IMR-90 (cell line): ENCODE measurements around the gene RBFOX2. TPM values are rescaled to one million over a fixed set of nuclear protein-coding genes. Genes with fewer than 3 reads are reported as not detected.

Source experiments
- ATAC-seq: fragments of 200-7000 bp; cut with Tn5 transposase; 2 replicates; pipeline ENCODE4 v1.9.1; 2020; ENCODE audit warnings: low read depth, mild to moderate bottlenecking, moderate library complexity
- BruUV-seq: library from RNA; stranded (reverse); fragments of 400-500 nt; replicated peaks from 2 replicates; lab custom pipeline; 2021; lab: Mats Ljungman, UMichigan
- CTCF ChIA-PET: fragments of 300-600 bp; formaldehyde crosslinking; extraction: SDS; loops from one replicate; lab custom pipeline; 2021; ENCODE audit warnings: antibody characterized with exemption; lab: Yijun Ruan, JAX
- POLR2A ChIA-PET: fragments of 300-600 bp; sonication (Branson Sonifier 250); formaldehyde crosslinking; loops from one replicate; lab custom pipeline; 2022; ENCODE audit warnings: antibody characterized with exemption; ENCODE audit not compliant: unreplicated experiment; lab: Charles Lee
- DNase-seq: peaks from one replicate; pipeline ENCODE4 v3.0.0; 2013
- H2AFZ ChIP-seq: replicated peaks from 2 replicates; pipeline ENCODE3; 2013; ENCODE audit warnings: low read length, mild to moderate bottlenecking; ENCODE audit not compliant: poor library complexity
- H2AK5ac ChIP-seq: 2 replicates; pipeline ENCODE4 v1.6.1; 2013; ENCODE audit warnings: low read depth, low read length, inconsistent platforms
- H2AK9ac ChIP-seq: replicated peaks from 2 replicates; pipeline ENCODE3; 2013; ENCODE audit warnings: mild to moderate bottlenecking, low read depth, low read length, moderate library complexity; ENCODE audit not compliant: poor library complexity
- H2BK120ac ChIP-seq: 2 replicates; pipeline ENCODE4 v1.6.1; 2013; ENCODE audit warnings: low read depth, low read length, inconsistent platforms
- H2BK15ac ChIP-seq: 3 replicates; pipeline ENCODE4 v1.6.1; 2013; ENCODE audit warnings: low read depth, low read length, inconsistent platforms
- H2BK20ac ChIP-seq: 2 replicates; pipeline ENCODE4 v1.6.1; 2013; ENCODE audit warnings: low read depth, mild to moderate bottlenecking, inconsistent platforms, low read length, moderate library complexity
- H2BK5ac ChIP-seq: 2 replicates; pipeline ENCODE4 v1.6.1; 2013; ENCODE audit warnings: mild to moderate bottlenecking, low read depth, low read length, inconsistent platforms; ENCODE audit not compliant: poor library complexity, severe bottlenecking
- H3K14ac ChIP-seq: replicated peaks from 2 replicates; pipeline ENCODE4 v1.6.1; 2013; ENCODE audit warnings: low read depth, low read length, inconsistent platforms
- H3K18ac ChIP-seq: 2 replicates; pipeline ENCODE4 v1.6.1; 2013; ENCODE audit warnings: low read depth, low read length, control low read depth
- H3K23ac ChIP-seq: 2 replicates; pipeline ENCODE4 v1.6.1; 2013; ENCODE audit warnings: low read depth, low read length, inconsistent platforms
- H3K27ac ChIP-seq: 2 replicates; pipeline ENCODE4 v1.5.1; 2013; ENCODE audit warnings: mild to moderate bottlenecking, control low read depth, low read length; ENCODE audit not compliant: insufficient read depth
- H3K27me3 ChIP-seq: 2 replicates; pipeline ENCODE4 v1.6.1; 2013; ENCODE audit warnings: low read length; ENCODE audit not compliant: control insufficient read depth, insufficient read depth
- H3K36me3 ChIP-seq: 2 replicates; pipeline ENCODE4 v1.6.1; 2013; ENCODE audit warnings: low read length, mixed read lengths; ENCODE audit not compliant: control insufficient read depth, insufficient read depth
- H3K4ac ChIP-seq: 2 replicates; pipeline ENCODE4 v1.6.1; 2013; ENCODE audit warnings: low read depth, low read length, inconsistent platforms
- H3K4me1 ChIP-seq: 2 replicates; pipeline ENCODE4 v1.6.1; 2013; ENCODE audit warnings: low read length, mixed read lengths; ENCODE audit not compliant: control insufficient read depth, insufficient read depth
- H3K4me2 ChIP-seq: 2 replicates; pipeline ENCODE4 v1.6.1; 2013; ENCODE audit warnings: low read depth, mild to moderate bottlenecking, control low read depth, low read length, moderate library complexity
- H3K4me3 ChIP-seq: 2 replicates; pipeline ENCODE4 v1.5.1; 2013; ENCODE audit warnings: low read depth, mild to moderate bottlenecking, control low read depth, low read length, moderate library complexity; ENCODE audit not compliant: insufficient read depth
- H3K56ac ChIP-seq: 2 replicates; pipeline ENCODE4 v1.6.1; 2013; ENCODE audit warnings: low read length, inconsistent platforms; ENCODE audit not compliant: insufficient read depth; ENCODE audit errors: extremely low read depth
- H3K79me1 ChIP-seq, 2 experiments: 2 replicates each; pipeline ENCODE4 v1.6.1; 2013; ENCODE audit warnings: low read length in 2 of 2, inconsistent platforms in 1 of 2, low read depth in 1 of 2
- H3K9ac ChIP-seq: 2 replicates; pipeline ENCODE4 v1.6.1; 2013; ENCODE audit warnings: low read depth, low read length, control low read depth
- H3K9me1 ChIP-seq: 2 replicates; pipeline ENCODE4 v1.6.1; 2013; ENCODE audit warnings: low read length, inconsistent platforms; ENCODE audit not compliant: insufficient read depth
- H3K9me3 ChIP-seq: 2 replicates; pipeline ENCODE4 v1.6.1; 2013; ENCODE audit warnings: low read length; ENCODE audit not compliant: control insufficient read depth, insufficient read depth
- H4K20me1 ChIP-seq: 2 replicates; pipeline ENCODE4 v1.6.1; 2013; ENCODE audit warnings: low read length, inconsistent platforms; ENCODE audit not compliant: insufficient read depth
- H4K5ac ChIP-seq: 2 replicates; pipeline ENCODE4 v1.6.1; 2013; ENCODE audit warnings: mild to moderate bottlenecking, low read depth, low read length, control low read depth
- H4K8ac ChIP-seq, 2 experiments: 2 replicates each; pipeline ENCODE4 v1.6.1; 2013; ENCODE audit warnings: low read depth in 2 of 2, low read length in 2 of 2, control low read depth in 1 of 2, inconsistent platforms in 1 of 2
- H4K91ac ChIP-seq: 2 replicates; pipeline ENCODE4 v1.6.1; 2013; ENCODE audit warnings: low read depth, low read length, inconsistent platforms; ENCODE audit not compliant: insufficient read depth
- BHLHE40 ChIP-seq: fragments of 150-350 bp; IDR thresholded peaks from 2 replicates; pipeline ENCODE4 v1.6.1; 2016; ENCODE audit warnings: mild to moderate bottlenecking, low read depth, low read length
- MAFK ChIP-seq: IDR thresholded peaks from 2 replicates; pipeline ENCODE4 v1.6.1; 2012; ENCODE audit warnings: low read depth, low read length, improper control_type of control experiment
- MAZ ChIP-seq: IDR thresholded peaks from 2 replicates; pipeline ENCODE4 v1.6.1; 2012; ENCODE audit warnings: low read depth, mild to moderate bottlenecking, low read length, improper control_type of control experiment, moderate library complexity, borderline replicate concordance
- NFE2L2 ChIP-seq: fragments of 150-350 bp; IDR thresholded peaks from 2 replicates; pipeline ENCODE4 v1.6.1; 2016; ENCODE audit warnings: low read depth, mild to moderate bottlenecking, low read length
- RAD21 ChIP-seq: IDR thresholded peaks from 2 replicates; pipeline ENCODE4 v1.6.1; 2012; ENCODE audit warnings: low read length, improper control_type of control experiment
- RCOR1 ChIP-seq: IDR thresholded peaks from 2 replicates; pipeline ENCODE4 v1.6.1; 2012; ENCODE audit warnings: mild to moderate bottlenecking, low read length, improper control_type of control experiment; ENCODE audit not compliant: insufficient replicate concordance
- RFX5 ChIP-seq: IDR thresholded peaks from 2 replicates; pipeline ENCODE4 v1.8.0; 2012; ENCODE audit warnings: low read depth, mild to moderate bottlenecking, low read length, moderate library complexity
- SMC3 ChIP-seq: fragments of 150-350 bp; IDR thresholded peaks from 2 replicates; pipeline ENCODE4 v1.6.1; 2016; ENCODE audit warnings: low read depth, mild to moderate bottlenecking, antibody characterized with exemption, low read length, moderate library complexity
- WGBS, 2 experiments: methylation state at CpG; one replicate each; pipeline versions ENCODE4 v1.1.5 to v1.1.7; 2013; ENCODE audit warnings: missing lambda C conversion rate in 2 of 2; ENCODE audit not compliant: insufficient read length in 1 of 2; ENCODE audit errors: extremely low coverage in 2 of 2; 5-methylcytosine and 5-hydroxymethylcytosine counted together
- dilution Hi-C: fragments of 300-500 bp; cut with HindIII; formaldehyde crosslinking; loops from one replicate; pipeline ENCODE4 v1.14.3; 2018; ENCODE audit warnings: low sequenced_read_pairs; ENCODE audit not compliant: unreplicated experiment
- in situ Hi-C: fragments of 300-500 bp; cut with MboI; formaldehyde crosslinking; loops from 3 replicates; pipeline ENCODE4 v1.14.3; 2019; ENCODE audit warnings: low sequenced_read_pairs, inconsistent platforms, mixed read lengths
- intact Hi-C: fragments of 100-400 bp; cut with micrococcal nuclease; formaldehyde crosslinking; loops from 2 replicates; pipeline ENCODE4 v1.10.0; 2022
- polyA plus RNA-seq, 3 experiments: library from polyadenylated mRNA; depleted of rRNA; stranded (reverse); fragments of >200 nt; gene quantifications; 2 replicates each; pipeline ENCODE4 v1.2.3, GENCODE V29; 2012; ENCODE audit warnings: low replicate concordance in 1 of 3
- total RNA-seq: library from RNA; depleted of rRNA; stranded (reverse); fragments of >200 nt; gene quantifications from 2 replicates; pipeline ENCODE4 v1.2.3, GENCODE V29; 2012
- TF ChIP-seq, protein P1 (sequence below): fragments of 150-350 bp; IDR thresholded peaks from 2 replicates; pipeline ENCODE4 v1.6.1; 2016; ENCODE audit warnings: low read depth, mild to moderate bottlenecking, low read length, moderate library complexity, borderline replicate concordance
- TF ChIP-seq, protein P2 (sequence below): fragments of 150-350 bp; IDR thresholded peaks from 2 replicates; pipeline ENCODE4 v1.6.1; 2017; ENCODE audit warnings: mild to moderate bottlenecking, antibody characterized with exemption, low read length, low read depth

The RBFOX2 gene
- total and polyA plus RNA-seq, 2 of the 4 experiments (the other 2 are of a cell fraction): 146 to 178 TPM

DNA sequence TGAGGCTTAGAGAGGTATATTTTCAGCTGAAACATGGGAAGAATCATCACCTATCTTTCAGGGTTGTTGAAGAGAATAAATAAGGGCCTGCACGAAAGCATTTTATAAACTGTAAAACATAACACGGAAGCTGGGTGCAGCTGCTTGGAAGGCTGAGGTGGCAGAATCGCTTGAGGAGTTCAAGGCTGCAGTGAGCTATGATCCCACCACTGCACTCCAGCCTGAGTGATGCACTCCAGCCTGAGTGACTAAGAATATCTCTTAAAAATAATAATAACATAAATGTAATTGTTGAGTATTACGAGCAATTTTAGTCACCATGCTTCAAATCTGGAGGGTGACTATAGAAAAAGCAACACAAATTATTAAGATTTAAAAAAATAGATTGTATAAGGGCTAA is 16.3 kb downstream of the RBFOX2 start:
- Histone ChIP-seq H3K23ac (no peak overlapping the region), H3K4me3 (no peak overlapping the region), H3K9me1 (peaks cover 15% of the 10 kb centered on the region), H4K20me1 (peaks cover 69% of the 10 kb centered on the region), H2BK15ac (no peak overlapping the region), H3K79me1 (peaks cover 43 to 81% of the 10 kb centered on the region in 2 experiments), H2AK5ac (no peak overlapping the region), H3K4me1 (peaks cover 26% of the 10 kb centered on the region), H2AK9ac (no peak overlapping the region), H4K5ac (no peak overlapping the region), H3K18ac (0 out of 2 replicates have a peak overlapping the region, but pooled peaks have one; percentile 16), H2BK120ac (peak overlapping the region; percentile 8; the same call in 1 of the 2 replicates), H2BK20ac (no peak overlapping the region), H3K27me3 (no peaks in the 10 kb centered on the region), H3K27ac (no peak overlapping the region), H3K9me3 (no peaks in the 10 kb centered on the region), H3K4ac (no peak overlapping the region), H2AFZ (no peak overlapping the region), H3K9ac (no peak overlapping the region), H4K8ac (no peak overlapping the region), H3K56ac (no peak overlapping the region), H3K4me2 (0 out of 2 replicates have a peak overlapping the region, but pooled peaks have one; percentile 3), H4K91ac (no peak overlapping the region), H2BK5ac (no peak overlapping the region), H3K14ac (peak overlapping the region; percentile 26; the same call in 1 of the 2 replicates), H3K36me3 (no peaks in the 10 kb centered on the region)
- BruUV-seq: no TSS peak
- whole genome bisulfite sequencing, 2 experiments: no CpG with 5 or more reads among the region's 4 CpGs
- DNase-seq: peak; percentile 32
- POLR2A ChIA-PET: no interaction called here
- dilution Hi-C loops: no loop called here
- CTCF ChIA-PET: interaction anchor here (1.5 to 1.9 kb wide), 2 partner anchors 54 to 81 kb away, joined by 3 to 7 read pairs; no protein-coding TSS in a partner anchor
- TF ChIP-seq RCOR1 (no peak), MAFK (no peak), MAZ (no peak), BHLHE40 (no peak), NFE2L2 (no peak), RFX5 (no peak), RAD21 (no peak), SMC3 (no peak)
- TF ChIP-seq, protein P1, sequence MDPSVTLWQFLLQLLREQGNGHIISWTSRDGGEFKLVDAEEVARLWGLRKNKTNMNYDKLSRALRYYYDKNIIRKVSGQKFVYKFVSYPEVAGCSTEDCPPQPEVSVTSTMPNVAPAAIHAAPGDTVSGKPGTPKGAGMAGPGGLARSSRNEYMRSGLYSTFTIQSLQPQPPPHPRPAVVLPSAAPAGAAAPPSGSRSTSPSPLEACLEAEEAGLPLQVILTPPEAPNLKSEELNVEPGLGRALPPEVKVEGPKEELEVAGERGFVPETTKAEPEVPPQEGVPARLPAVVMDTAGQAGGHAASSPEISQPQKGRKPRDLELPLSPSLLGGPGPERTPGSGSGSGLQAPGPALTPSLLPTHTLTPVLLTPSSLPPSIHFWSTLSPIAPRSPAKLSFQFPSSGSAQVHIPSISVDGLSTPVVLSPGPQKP: no peak
- TF ChIP-seq, protein P2, sequence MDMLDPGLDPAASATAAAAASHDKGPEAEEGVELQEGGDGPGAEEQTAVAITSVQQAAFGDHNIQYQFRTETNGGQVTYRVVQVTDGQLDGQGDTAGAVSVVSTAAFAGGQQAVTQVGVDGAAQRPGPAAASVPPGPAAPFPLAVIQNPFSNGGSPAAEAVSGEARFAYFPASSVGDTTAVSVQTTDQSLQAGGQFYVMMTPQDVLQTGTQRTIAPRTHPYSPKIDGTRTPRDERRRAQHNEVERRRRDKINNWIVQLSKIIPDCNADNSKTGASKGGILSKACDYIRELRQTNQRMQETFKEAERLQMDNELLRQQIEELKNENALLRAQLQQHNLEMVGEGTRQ: no peak
- intact Hi-C loops: no loop called here
- in situ Hi-C loops: no loop called here
- no peak for ATAC-seq
